GM04503 (cell line): ENCODE data around the gene GPRC5D.
A peak's percentile ranks its signal among the peaks of the same experiment; 100 is the strongest.

Experiments
- DNase-seq: peaks from one replicate; pipeline ENCODE4 v3.0.0-alpha.2; 2012; ENCODE audit warnings: low read depth

Gene GPRC5D

DNA sequence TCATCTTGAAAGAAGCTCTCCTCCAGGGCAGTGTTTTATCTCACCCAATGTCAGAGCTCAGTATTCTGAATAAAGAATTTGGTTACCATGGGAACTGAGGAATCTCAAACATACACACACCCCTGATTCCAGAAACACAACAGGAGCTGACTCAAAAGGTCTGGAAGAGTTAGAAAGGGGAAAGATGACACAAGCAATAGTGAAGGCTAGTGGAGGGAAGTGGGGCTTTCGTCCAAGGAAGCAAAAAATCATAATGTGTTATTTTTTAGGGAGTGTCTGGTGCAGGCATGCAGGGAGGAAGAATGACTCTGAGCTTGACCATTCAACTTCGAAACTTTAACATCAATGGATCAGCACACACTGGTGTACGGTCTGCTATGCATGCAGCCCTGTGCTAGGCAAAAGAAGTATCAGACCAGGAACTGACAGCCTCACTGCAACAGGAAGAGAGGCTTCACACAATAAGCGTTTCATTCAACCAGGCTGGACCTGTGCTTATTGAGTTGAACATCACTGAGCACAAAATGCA is 27.8 kb upstream of the GPRC5D start:
- peak; percentile 99 for DNase-seq

DNA sequence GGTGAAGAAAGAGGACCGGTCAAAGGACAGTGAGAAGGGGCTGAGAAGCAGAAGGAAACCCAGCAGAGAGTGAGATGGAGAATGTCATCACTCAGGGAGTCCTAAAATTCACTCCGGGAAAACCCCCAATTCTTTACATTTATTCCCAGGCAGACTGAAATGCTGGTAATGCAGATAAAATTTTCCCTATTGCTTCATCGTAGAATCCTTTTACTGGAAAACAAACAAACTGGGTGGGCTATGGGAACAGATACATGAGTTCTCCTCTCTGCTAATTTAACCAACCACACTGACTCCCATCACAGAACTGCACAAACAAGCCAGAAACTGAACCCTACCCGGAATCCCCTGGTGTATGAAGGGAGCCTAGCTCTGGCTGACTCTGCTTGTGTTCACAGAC is 27.2 kb upstream of the GPRC5D start:
- no peak for DNase-seq

- no peak for DNase-seq
These were observed 25.3 kb upstream of the GPRC5D start for GRCh38 chr12:12977231-12977630.

- peak; percentile 95 for DNase-seq
These were observed 24.4 kb upstream of the GPRC5D start for GRCh38 chr12:12976366-12976765.

DNA sequence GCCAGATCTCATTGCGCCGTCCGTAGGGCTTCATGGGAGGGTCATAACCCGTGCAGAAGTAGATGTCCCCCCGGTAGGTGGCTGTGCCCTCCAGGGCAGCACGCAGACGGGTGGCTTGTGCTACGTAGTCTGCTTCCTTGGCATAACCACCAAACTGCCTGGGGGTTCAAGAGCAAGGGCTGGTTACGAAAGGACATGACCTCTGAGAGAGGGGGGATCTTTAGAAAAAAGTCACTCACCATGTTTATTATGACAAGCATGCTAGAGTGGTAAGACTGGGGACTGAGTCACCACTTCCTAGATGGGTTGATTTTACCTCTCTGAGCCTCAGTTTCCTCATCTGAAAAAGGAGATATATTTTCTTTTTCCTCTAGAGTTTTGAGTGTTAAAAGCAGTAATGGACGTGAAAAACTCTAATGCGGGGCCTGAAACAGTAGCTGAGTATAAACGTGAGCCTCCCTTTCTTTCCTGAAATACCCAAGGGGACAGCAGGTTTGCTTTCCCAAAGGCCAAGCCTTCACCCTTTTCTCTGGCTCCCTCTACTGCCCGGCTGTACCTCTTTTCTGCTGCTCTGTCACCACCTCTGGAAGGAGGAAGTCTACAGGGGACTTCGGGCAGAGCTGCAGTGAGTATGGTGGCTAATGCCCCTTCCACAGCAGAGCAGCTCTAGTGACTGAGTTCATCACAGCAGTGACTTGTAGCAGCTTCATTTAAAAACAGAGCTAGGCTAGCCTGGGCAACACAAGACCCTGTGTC is 23.5 kb upstream of the GPRC5D start:
- DNase-seq = no peak

GRCh38 chr12:12974211-12974610 is 22.2 kb upstream of the GPRC5D start:
- DNase-seq = no peak

- no peak for DNase-seq
These were observed 21.0 kb upstream of the GPRC5D start for GRCh38 chr12:12973019-12973418.

GRCh38 chr12:12965836-12966235 is 13.9 kb upstream of the GPRC5D start:
- DNase-seq = no peak

DNA sequence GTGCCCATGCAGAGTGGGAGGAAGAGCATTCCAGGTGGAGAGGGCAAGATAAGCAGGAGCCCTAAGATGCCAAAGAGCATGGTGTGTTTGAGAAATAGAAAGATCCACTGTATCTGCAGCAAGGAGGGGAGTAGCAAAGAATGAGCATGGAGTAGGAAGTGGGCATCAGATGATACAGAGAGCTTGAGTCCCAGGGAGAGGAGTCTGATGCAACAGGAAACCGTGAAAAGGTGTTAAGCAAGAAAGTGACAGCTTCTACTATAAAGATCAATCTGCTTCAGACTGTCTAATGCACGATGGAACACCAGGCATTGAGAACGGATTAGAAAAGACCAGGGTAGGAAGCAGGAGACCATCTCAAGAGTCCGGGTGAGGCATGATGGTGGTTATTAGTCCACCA is 12.3 kb upstream of the GPRC5D start:
- no peak for DNase-seq

- no peak for DNase-seq
These were observed 8.8 kb upstream of the GPRC5D start for GRCh38 chr12:12960639-12961209.

DNA sequence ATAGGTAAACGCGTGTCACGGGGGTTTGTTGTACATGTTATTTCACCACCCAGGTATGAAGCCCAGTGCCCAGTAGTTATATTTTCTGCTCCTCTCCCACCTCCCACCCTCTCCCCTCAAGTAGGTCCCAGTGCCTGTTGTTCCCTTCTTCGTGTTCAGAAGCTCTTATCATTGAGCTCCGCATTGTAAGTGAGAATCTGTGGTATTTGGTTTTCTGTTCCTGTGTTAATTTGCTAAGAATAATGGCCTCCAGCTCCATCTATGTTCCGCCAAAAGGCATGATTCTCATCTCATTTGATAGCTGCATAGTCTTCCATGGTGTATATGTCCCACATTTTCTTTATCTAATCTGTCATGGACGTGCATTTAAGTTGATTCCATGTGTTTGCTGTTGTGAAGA is 6.9 kb upstream of the GPRC5D start:
- DNase-seq = no peak

GRCh38 chr12:12954878-12955625 is 3.1 kb upstream of the GPRC5D start:
- DNase-seq = no peak

DNA sequence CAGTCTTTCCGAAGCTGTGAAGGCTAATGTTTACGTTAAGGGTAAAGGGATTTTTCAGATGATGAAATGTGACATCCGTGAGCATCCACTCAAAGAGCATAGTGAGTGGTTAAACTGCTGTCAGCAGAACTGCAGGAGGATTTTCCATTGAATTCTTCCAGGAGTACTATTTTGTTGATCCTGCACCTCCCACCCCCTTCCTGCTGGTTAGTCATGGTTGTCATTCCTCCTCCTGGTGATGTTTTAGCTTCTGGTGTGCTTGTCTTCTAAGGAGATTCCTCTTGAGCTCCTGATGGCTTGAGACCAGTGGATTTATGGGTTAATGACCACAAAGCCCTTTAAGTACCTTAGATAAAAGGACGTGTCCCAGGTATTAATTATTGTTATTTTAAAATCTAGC is 2.4 kb upstream of the GPRC5D start:
- DNase-seq = no peak

- no peak for DNase-seq
These were observed 466 bp downstream of the GPRC5D start for GRCh38 chr12:12951504-12951903.

DNA sequence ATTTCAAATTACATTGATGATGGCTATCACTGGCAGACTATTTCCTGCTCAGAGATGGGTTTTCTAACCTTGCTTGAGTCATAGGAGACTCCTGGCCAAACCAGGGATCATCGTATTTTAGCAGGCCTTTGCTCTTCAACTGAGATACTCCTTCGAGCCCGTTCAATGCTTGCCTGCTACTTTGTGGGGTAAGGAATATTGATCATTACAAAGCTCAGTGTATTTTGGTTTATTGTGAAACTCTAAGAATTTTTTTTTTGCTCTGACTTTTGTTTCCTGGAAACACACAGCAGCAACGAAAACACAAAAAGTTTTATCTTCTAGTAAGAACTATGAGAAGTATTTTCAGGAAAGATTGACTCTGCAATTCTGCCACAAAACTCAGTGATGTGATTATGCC is 4.1 kb downstream of the GPRC5D start:
- no peak for DNase-seq

DNA sequence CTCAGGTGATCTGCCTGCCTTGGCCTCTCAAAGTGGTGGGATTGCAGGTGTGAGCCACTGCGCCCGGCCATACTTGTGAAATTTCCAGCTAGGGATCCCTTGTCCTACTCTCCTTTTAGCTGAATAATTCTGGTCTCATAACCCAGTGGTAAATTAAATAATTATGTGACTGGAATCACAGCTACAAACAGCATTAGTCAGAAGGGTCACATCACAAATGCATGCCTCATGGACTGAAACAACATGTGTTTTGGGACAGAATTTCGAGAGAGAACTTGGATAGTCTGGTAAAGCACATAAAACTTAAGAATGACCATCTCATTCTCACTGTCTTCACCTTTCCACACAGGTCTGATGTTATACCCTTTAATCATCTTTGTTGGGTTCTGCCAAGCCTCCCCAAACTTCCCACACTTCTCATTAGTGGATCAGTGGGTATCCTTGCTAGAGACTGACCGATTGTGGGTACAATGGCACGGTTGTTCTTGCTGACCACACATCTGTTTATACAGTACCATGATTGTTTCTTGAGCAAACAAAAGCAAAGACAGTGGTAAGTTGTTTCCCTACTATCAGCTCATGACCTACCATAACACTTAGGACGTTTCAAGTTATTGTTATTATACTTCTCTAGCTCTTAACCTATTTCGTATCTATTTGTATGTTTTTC is 5.1 kb downstream of the GPRC5D start:
- peak; percentile 49 for DNase-seq

- DNase-seq = no peak
These were observed 6.4 kb downstream of the GPRC5D start for GRCh38 chr12:12945591-12945990.

DNA sequence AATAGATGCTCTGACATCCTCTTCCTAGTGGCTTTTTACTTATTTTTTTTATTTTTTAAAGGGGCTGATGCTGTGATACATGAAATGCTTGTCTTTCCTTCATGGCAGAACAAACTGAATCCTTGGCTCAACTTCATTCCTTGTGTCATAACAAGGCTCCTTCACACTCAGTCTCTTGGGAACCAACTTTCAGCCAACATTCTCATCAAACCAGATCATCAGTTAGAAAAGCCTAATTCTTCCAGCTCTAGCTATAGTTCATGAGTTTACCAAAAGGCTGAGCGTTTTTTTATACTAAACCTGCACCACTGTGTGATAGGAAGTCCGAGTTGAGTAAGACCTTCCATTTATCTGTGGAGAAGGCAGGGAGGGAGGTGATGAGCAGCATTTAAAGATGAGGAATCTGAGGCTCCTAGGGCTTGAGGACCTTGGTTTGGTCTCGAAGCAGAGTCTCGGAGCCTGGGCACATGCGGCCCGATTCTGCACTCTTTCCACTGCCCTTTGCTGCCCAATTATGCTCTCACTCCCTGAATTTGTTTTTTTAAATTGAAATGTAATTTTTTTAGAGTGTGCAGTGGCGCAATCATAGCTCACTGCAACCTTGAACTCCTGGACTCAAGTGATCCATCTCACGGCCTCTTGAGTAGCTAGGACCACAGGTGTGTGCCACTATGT is 8.2 kb downstream of the GPRC5D start:
- DNase-seq = peak; percentile 70

DNA sequence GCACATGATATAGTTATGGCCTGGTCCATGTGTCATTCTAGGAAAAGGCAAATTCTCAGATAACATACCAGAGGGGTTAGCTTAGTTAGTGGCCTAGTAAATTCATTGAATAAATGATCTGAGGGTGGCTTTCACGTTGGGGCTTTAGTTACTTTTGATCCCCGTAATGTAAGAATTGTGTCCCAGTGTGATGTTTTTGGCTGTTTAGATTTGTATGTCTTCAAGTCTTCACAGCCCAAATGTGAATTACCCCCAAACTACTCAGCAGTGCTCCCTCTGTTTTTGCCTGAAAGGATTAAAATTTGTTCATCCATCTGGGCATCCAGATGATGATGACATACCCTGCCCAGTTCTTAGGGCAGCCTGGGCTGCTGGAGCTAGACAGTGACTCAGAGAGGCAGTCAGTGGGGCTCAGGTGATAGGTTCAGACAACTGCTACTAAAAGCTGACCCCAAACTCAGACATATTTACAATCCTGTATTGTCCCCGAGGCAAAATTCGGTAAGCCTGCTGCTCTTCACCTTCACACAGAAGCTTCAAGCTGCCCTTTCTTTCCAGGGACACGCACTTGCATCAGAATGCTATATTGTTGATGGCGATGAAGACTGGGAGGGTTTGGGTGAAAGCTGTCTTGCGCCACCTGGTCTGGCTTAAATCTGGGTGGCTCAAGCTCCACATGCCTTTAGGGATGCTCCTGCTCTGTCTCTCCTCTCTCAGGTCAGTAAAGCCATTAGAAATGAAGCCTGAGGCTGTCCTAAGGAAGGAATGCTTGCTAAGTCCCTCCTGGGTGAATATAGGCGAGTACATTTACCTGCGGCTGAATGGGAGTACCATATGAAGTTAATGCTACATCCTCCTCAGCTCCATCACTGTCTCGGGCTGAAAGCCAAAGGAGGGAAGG is 10.3 kb downstream of the GPRC5D start:
- DNase-seq = no peak

- DNase-seq = no peak
These were observed 12.1 kb downstream of the GPRC5D start for GRCh38 chr12:12939888-12940287.

DNA sequence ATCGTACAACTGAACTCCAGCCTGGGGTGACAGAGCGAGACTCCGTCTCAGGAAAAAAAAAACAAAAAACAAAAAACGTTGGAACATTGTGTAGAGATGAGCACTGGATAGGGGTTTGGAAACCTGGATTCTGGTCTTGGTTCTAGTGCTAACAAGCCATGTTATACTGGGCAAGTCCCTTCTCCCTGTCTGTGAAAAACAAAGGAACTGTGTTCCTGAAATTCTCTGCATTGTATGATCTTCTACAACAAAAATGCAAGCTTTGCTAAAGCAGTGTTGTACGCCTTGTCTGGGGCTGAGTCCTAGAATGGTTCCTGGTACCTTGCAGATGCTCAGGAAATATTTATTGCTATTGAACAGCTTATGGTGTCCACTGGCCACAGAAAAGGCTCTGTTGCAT is 13.4 kb downstream of the GPRC5D start:
- no peak for DNase-seq
